Esophagus squamous epithelium (tissue), 5 donors: Measurements from ENCODE around the gene NADSYN1. TPM values are rescaled to one million over a fixed set of nuclear protein-coding genes. Genes with fewer than 3 reads are reported as not detected.

Source experiments
- DNase-seq: peaks from one replicate; lab custom pipeline; 2025; lab: John Stamatoyannopoulos, UW
- H3K27ac ChIP-seq, 4 donors: fragments of 200-600 bp; sonication (generic); one replicate each; pipeline ENCODE4 v1.5.1; 2016 to 2019; ENCODE audit warnings: mild to moderate bottlenecking in 1 of 4
- H3K27me3 ChIP-seq, 4 donors: fragments of 200-600 bp; sonication (generic); 1 replicate in 3 of 4; 2 replicates in 1 of 4; pipeline versions ENCODE4 v1.5.1 to v1.6.0; 2017 to 2021; ENCODE audit warnings: antibody characterized with exemption in 1 of 4
- H3K36me3 ChIP-seq, 3 donors: fragments of 200-600 bp; sonication (generic); one replicate each; pipeline ENCODE4 v1.5.1; 2016 to 2019
- H3K4me1 ChIP-seq, 3 donors: fragments of 200-600 bp; sonication (generic); one replicate each; pipeline ENCODE4 v1.5.1; 2017 to 2019
- H3K4me3 ChIP-seq, 4 donors: fragments of 200-600 bp; sonication (generic); 1 replicate in 3 of 4; 2 replicates in 1 of 4; pipeline ENCODE4 v1.5.1; 2016 to 2019; ENCODE audit warnings: mild to moderate bottlenecking in 2 of 4, moderate library complexity in 1 of 4
- H3K9me3 ChIP-seq, 3 donors: fragments of 200-600 bp; sonication (generic); one replicate each; pipeline ENCODE4 v1.5.1; 2016 to 2019
- CTCF ChIP-seq, 6 experiments: fragments of 450-650 bp in 4 of 6; fragments of 200-600 bp in 2 of 6; sonication (generic) in 2 of 6; IDR thresholded peaks; one replicate each; pipeline ENCODE4 v1.5.1; 2016 to 2019; ENCODE audit warnings: antibody characterized with exemption in 6 of 6, mild to moderate bottlenecking in 4 of 6, moderate library complexity in 4 of 6
- POLR2A ChIP-seq, 4 donors: fragments of 450-650 bp; IDR thresholded peaks; one replicate each; pipeline ENCODE4 v1.6.1; 2017; ENCODE audit warnings: antibody characterized with exemption in 4 of 4, mild to moderate bottlenecking in 4 of 4, moderate library complexity in 3 of 4
- WGBS, 2 donors: methylation state at CpG; one replicate each; pipeline ENCODE4 v1.1.5; 2018; 5-methylcytosine and 5-hydroxymethylcytosine counted together
- intact Hi-C: fragments of 100-400 bp; cut with DNase I; formaldehyde crosslinking; loops from one replicate; pipeline ENCODE4 v1.15.0; 2022
- total RNA-seq, 4 donors: library from RNA; depleted of rRNA; stranded (reverse); fragments of >200 nt; gene quantifications; one replicate each; pipeline ENCODE4 v1.1.0, GENCODE V29; 2016
- donor health status: DM: yes; HTN: yes; CAD: no.

Gene NADSYN1
- total RNA-seq, 4 donors from 2014 or later, result 62.0 to 81.3 (median 71.7) TPM

GRCh38 chr11:71442123-71442522 is 10.9 kb upstream of the NADSYN1 start:
- Histone ChIP-seq H3K27me3 (no peaks in the 10 kb centered on the region), H3K4me3 (no peak overlapping the region), H3K27ac (no peak overlapping the region), H3K36me3 (peaks cover 0 to 87% (median 11%) of the 10 kb centered on the region in 3 donors), H3K4me1 (peaks cover 0 to 5% (median 0%) of the 10 kb centered on the region in 3 donors), H3K9me3 (no peaks in the 10 kb centered on the region)
- no peak for DNase-seq
- 91 to 100% methylated on average over 1 to 8 of the region's 8 CpGs for WGBS, 2 donors
- intact Hi-C loops, result no loop called here
- TF ChIP-seq CTCF (IDR thresholded peaks at IDR 0.05) (no peak), POLR2A (IDR thresholded peaks at IDR 0.05) (no peak)

DNA sequence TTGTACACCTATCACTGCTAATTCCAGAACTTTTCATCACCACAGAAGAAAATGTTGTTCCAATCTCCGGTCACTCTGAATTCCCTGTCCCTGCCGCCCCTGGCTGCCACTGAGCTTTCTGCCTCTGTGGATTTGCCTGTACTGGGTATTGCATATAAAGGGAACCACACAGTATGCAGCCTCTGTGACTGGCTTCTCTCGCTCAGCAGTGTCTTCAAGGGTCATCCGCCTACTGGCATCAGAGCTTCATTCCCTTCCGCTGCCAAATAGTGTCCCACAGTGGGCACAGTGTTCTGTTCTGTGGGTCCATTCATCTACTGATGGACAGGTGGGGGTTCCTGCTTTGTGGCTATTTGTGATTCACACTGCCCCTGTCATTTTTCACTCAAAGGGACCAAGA is 10.1 kb upstream of the NADSYN1 start:
- Histone ChIP-seq H3K9me3 (no peaks in the 10 kb centered on the region), H3K4me3 (no peak overlapping the region), H3K36me3 (peaks cover 0 to 80% (median 11%) of the 10 kb centered on the region in 3 donors), H3K4me1 (peaks cover 3 to 12% (median 7%) of the 10 kb centered on the region in 3 donors), H3K27ac (no peak overlapping the region), H3K27me3 (no peaks in the 10 kb centered on the region)
- intact Hi-C loops, result no loop called here
- TF ChIP-seq CTCF (IDR thresholded peaks at IDR 0.05) (no peak), POLR2A (IDR thresholded peaks at IDR 0.05) (no peak)
- 93 to 98% methylated on average over 5 of the region's 5 CpGs for WGBS, 2 donors
- DNase-seq, result no peak

- H3K27me3 ChIP-seq, result no peaks in the 10 kb centered on the region
- WGBS, 2 donors, result 96 to 100% methylated on average over 1 to 5 of the region's 20 CpGs
- H3K9me3 ChIP-seq, result no peaks in the 10 kb centered on the region
- DNase-seq, result no peak
- TF ChIP-seq CTCF (IDR thresholded peaks at IDR 0.05) (no peak), POLR2A (IDR thresholded peaks at IDR 0.05) (no peak)
- H3K4me3 ChIP-seq, result no peak overlapping the region
- peaks cover 0 to 70% (median 3%) of the 10 kb centered on the region in 3 donors for H3K36me3 ChIP-seq
- no peak overlapping the region for H3K27ac ChIP-seq
- intact Hi-C loops, result no loop called here
- peaks cover 4 to 21% (median 12%) of the 10 kb centered on the region in 3 donors for H3K4me1 ChIP-seq
Observed at GRCh38 chr11:71443736-71444445, 9.1 kb upstream of the NADSYN1 start.

- DNase-seq, result no peak
- H3K4me3 ChIP-seq, result no peak overlapping the region
- intact Hi-C loops, result no loop called here
- no peaks in the 10 kb centered on the region for H3K9me3 ChIP-seq
- H3K4me1 ChIP-seq, result peaks cover 13 to 31% (median 16%) of the 10 kb centered on the region in 3 donors
- no peak overlapping the region for H3K27ac ChIP-seq
- no peaks in the 10 kb centered on the region for H3K27me3 ChIP-seq
- WGBS, 2 donors, result 87 to 94% methylated on average over 6 of the region's 6 CpGs
- TF ChIP-seq POLR2A (IDR thresholded peaks at IDR 0.05), result no peak
- H3K36me3 ChIP-seq, result peaks cover 0 to 60% (median 0%) of the 10 kb centered on the region in 3 donors
Observed at GRCh38 chr11:71444811-71445210, 8.2 kb upstream of the NADSYN1 start.

DNA sequence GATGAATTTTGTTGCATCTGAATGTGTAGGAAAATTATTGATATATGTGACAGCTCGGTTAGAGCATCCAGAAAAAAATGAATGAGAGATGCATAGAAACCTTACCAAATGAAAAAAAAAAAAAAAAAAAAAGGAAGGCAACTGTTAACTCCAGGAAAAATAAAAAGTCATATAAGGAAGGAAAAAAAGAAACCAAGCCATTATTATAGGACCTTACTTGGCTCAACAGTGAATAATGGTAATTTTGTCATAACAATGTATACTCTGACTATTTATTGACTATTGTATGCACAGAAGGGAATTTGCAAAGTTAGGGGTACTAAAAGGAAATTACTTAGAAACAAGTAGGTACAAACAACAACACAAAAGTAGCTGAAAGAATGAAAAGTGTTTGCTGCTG is 6.9 kb upstream of the NADSYN1 start:
- no peak for DNase-seq
- intact Hi-C loops, result no loop called here
- WGBS, 2 donors, result 88 to 100% methylated on average over 1 of the region's 1 CpG
- H3K9me3 ChIP-seq, result no peaks in the 10 kb centered on the region
- no peak overlapping the region for H3K27ac ChIP-seq
- no peak for TF ChIP-seq CTCF (IDR thresholded peaks at IDR 0.05)
- no peak for TF ChIP-seq POLR2A (IDR thresholded peaks at IDR 0.05)
- H3K36me3 ChIP-seq, result peaks cover 0 to 47% (median 0%) of the 10 kb centered on the region in 3 donors
- H3K4me3 ChIP-seq, result no peak overlapping the region
- no peaks in the 10 kb centered on the region for H3K27me3 ChIP-seq
- H3K4me1 ChIP-seq, result peaks cover 16 to 43% (median 16%) of the 10 kb centered on the region in 3 donors
